GM19455 (cell line): Measurements from ENCODE around the gene NTF4.
"Not testable (repeated sequence)": the region's sequence is repeated elsewhere in the genome, so short reads cannot be mapped to it uniquely, and the experiment has no call there.

Source experiments
- ATAC-seq: cut with Tn5 transposase; IDR thresholded peaks from one replicate; pipeline ENCODE4 v1.9.1; 2021; ENCODE audit not compliant: unreplicated experiment

Gene NTF4

GRCh38 chr19:49091391-49092038 lies 26.9 kb upstream of the NTF4 start:
- no peak for ATAC-seq

GRCh38 chr19:49086296-49086695 lies 21.7 kb upstream of the NTF4 start:
- no peak for ATAC-seq

GRCh38 chr19:49085868-49086232 lies 21.2 kb upstream of the NTF4 start:
- no peak for ATAC-seq

- peak; percentile 83 for ATAC-seq
Observed at GRCh38 chr19:49085020-49085867, 20.6 kb upstream of the NTF4 start, which contains the start of gene SNRNP70. TSS of gene SNRNP70 (plus strand) at chr19:49085451. CDS start at chr19:49086415, 964 bp downstream.

- no peak for ATAC-seq
Observed at GRCh38 chr19:49084206-49085019, 19.8 kb upstream of the NTF4 start.

GRCh38 chr19:49081273-49081672 lies 16.7 kb upstream of the NTF4 start:
- ATAC-seq, result no peak

- ATAC-seq, result no peak
Observed at GRCh38 chr19:49080392-49080791, 15.8 kb upstream of the NTF4 start.

- not testable (repeated sequence) for ATAC-seq
Observed at GRCh38 chr19:49074869-49075268, 10.3 kb upstream of the NTF4 start.

- no peak for ATAC-seq
Observed at GRCh38 chr19:49073514-49074378, 9.1 kb upstream of the NTF4 start.

- ATAC-seq, result no peak
Observed at GRCh38 chr19:49071860-49072547, 7.4 kb upstream of the NTF4 start.

GRCh38 chr19:49070416-49070815 lies 5.8 kb upstream of the NTF4 start:
- no peak for ATAC-seq

GRCh38 chr19:49069026-49069425 lies 4.4 kb upstream of the NTF4 start:
- no peak for ATAC-seq

GRCh38 chr19:49067554-49067953 lies 2.9 kb upstream of the NTF4 start:
- ATAC-seq, result no peak

- no peak for ATAC-seq
Observed at GRCh38 chr19:49065905-49066512, 1.4 kb upstream of the NTF4 start.

- ATAC-seq, result no peak
Observed at GRCh38 chr19:49064029-49064629, 489 bp downstream of the NTF4 start.

GRCh38 chr19:49061445-49061844 lies 3.2 kb downstream of the NTF4 start:
- no peak for ATAC-seq

- no peak for ATAC-seq
Observed at GRCh38 chr19:49061000-49061399, 3.6 kb downstream of the NTF4 start.

- no peak for ATAC-seq
Observed at GRCh38 chr19:49059053-49059452, 5.6 kb downstream of the NTF4 start.

- no peak for ATAC-seq
Observed at GRCh38 chr19:49058562-49058961, 6.1 kb downstream of the NTF4 start.
